Panc1 (cell line): ENCODE data around the gene KYNU. TPM values are rescaled to one million over a fixed set of nuclear protein-coding genes. Genes with fewer than 3 reads are reported as not detected.

ENCODE experiments used
- ATAC-seq: fragments of 200-7000 bp; cut with Tn5 transposase; 2 replicates; pipeline ENCODE4 v1.9.1; 2020; ENCODE audit warnings: mild to moderate bottlenecking, moderate library complexity
- BruUV-seq: library from RNA; stranded (reverse); fragments of 400-500 nt; replicated peaks from 2 replicates; lab custom pipeline; 2021; lab: Mats Ljungman, UMichigan
- CTCF ChIA-PET: fragments of 300-600 bp; sonication (Branson Sonifier 250); formaldehyde crosslinking; loops from one replicate; lab custom pipeline; 2022; ENCODE audit warnings: antibody characterized with exemption; lab: Charles Lee
- POLR2A ChIA-PET: fragments of 300-600 bp; sonication (Branson Sonifier 250); formaldehyde crosslinking; loops from one replicate; lab custom pipeline; 2022; ENCODE audit warnings: antibody characterized with exemption; lab: Charles Lee
- DNase-seq: peaks from one replicate; pipeline ENCODE4 v3.0.0-alpha.2; 2010; ENCODE audit warnings: low read depth, low spot score
- H3K27ac ChIP-seq: 2 replicates; pipeline ENCODE4 v1.5.1; 2011; ENCODE audit warnings: mild to moderate bottlenecking, low read length, inconsistent platforms
- H3K27me3 ChIP-seq: fragments of 200-500 bp; sonication (Bioruptor generic); 2 replicates; pipeline ENCODE4 v1.6.0; 2014; ENCODE audit warnings: low read length, inconsistent platforms; ENCODE audit not compliant: control insufficient read depth, insufficient read depth
- H3K36me3 ChIP-seq: fragments of 200-500 bp; sonication (Bioruptor generic); 2 replicates; pipeline ENCODE4 v1.5.1; 2014; ENCODE audit warnings: inconsistent platforms, mild to moderate bottlenecking, low read length, moderate library complexity; ENCODE audit not compliant: control insufficient read depth, insufficient read depth
- H3K4me1 ChIP-seq: 2 replicates; pipeline ENCODE4 v1.5.1; 2011; ENCODE audit warnings: inconsistent platforms, mild to moderate bottlenecking, low read length, moderate library complexity; ENCODE audit not compliant: control insufficient read depth, insufficient read depth
- H3K4me3 ChIP-seq, 2 experiments: 2 replicates each; pipeline ENCODE4 v1.5.1; 2011 to 2012; ENCODE audit warnings: low read depth in 2 of 2, low read length in 2 of 2, mild to moderate bottlenecking in 2 of 2, inconsistent platforms in 1 of 2, moderate library complexity in 1 of 2
- H3K9me3 ChIP-seq: fragments of 200-500 bp; sonication (Bioruptor generic); 2 replicates; pipeline ENCODE4 v1.5.1; 2014; ENCODE audit warnings: low read depth, mild to moderate bottlenecking, inconsistent platforms, low read length, moderate library complexity; ENCODE audit not compliant: control insufficient read depth, insufficient read depth
- POLR2AphosphoS5 ChIP-seq: IDR thresholded peaks from 2 replicates; pipeline ENCODE4 v1.6.1; 2012; ENCODE audit warnings: mild to moderate bottlenecking, low read depth, low read length, moderate library complexity
- SIN3A ChIP-seq: IDR thresholded peaks from 2 replicates; pipeline ENCODE4 v1.6.1; 2012; ENCODE audit warnings: low read depth, mild to moderate bottlenecking, low read length, moderate library complexity, borderline replicate concordance; ENCODE audit not compliant: insufficient read depth
- TCF7L2 ChIP-seq: IDR thresholded peaks from 2 replicates; pipeline ENCODE4 v1.6.1; 2011; ENCODE audit warnings: mild to moderate bottlenecking, low read depth, low read length, inconsistent platforms
- in situ Hi-C: cut with HindIII; loops from 2 replicates; pipeline ENCODE4 v1.10.0; 2016; ENCODE audit warnings: low sequenced_read_pairs, low pct_unique_long_range_greater_than_20kb
- intact Hi-C: fragments of 100-400 bp; cut with micrococcal nuclease; formaldehyde crosslinking; loops from one replicate; pipeline ENCODE4 v1.10.0; 2022; ENCODE audit not compliant: unreplicated experiment
- total RNA-seq: library from RNA; stranded (reverse); gene quantifications from one replicate; pipeline ENCODE4 v1.2.1, GENCODE V29; 2021; ENCODE audit not compliant: unreplicated experiment
- TF ChIP-seq, protein P1 (sequence below): fragments of 450-650 bp; IDR thresholded peaks from 2 replicates; pipeline ENCODE4 v1.5.1; 2017; ENCODE audit warnings: mild to moderate bottlenecking
- TF ChIP-seq, protein P2 (sequence below), 2 experiments: IDR thresholded peaks; 2 replicates each; pipeline ENCODE4 v1.6.1; 2011 to 2012; ENCODE audit warnings: low read depth in 2 of 2, control low read depth in 1 of 2, low read length in 1 of 2, mild to moderate bottlenecking in 1 of 2, moderate library complexity in 1 of 2; ENCODE audit not compliant: insufficient read depth in 1 of 2

Gene KYNU
- total RNA-seq, 1 experiment from 2014 or later, result not detected

DNA sequence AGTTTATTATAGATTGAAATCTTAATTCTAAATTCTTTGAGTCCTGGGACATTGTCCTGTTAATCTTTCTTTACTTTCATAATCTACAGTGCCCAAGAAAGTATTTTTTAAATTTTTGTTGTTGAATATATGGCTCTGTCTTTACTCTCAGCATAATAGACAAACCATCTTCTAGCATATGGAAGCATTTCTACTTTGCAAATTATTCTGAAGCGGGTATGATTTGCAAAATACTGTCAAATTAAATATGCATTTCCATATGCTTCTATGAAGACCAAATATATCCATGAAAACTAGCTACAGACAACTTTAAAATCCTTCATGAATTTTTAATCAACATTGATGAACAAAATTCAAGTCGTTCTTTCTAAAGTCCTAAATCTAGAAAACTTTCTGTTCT lies 117.2 kb downstream of the KYNU start:
- no peaks in the 10 kb centered on the region for H3K4me1 ChIP-seq
- CTCF ChIA-PET, result no interaction called here
- no peaks in the 10 kb centered on the region for H3K9me3 ChIP-seq
- H3K36me3 ChIP-seq, result no peaks in the 10 kb centered on the region
- H3K27ac ChIP-seq, result no peak overlapping the region
- POLR2A ChIA-PET, result no interaction called here
- ATAC-seq (no peak), DNase-seq (no peak)
- H3K4me3 ChIP-seq, result no peak overlapping the region
- no TSS peak for BruUV-seq
- intact Hi-C loops, result no loop called here
- no peak for TF ChIP-seq TCF7L2
- TF ChIP-seq, protein P1, sequence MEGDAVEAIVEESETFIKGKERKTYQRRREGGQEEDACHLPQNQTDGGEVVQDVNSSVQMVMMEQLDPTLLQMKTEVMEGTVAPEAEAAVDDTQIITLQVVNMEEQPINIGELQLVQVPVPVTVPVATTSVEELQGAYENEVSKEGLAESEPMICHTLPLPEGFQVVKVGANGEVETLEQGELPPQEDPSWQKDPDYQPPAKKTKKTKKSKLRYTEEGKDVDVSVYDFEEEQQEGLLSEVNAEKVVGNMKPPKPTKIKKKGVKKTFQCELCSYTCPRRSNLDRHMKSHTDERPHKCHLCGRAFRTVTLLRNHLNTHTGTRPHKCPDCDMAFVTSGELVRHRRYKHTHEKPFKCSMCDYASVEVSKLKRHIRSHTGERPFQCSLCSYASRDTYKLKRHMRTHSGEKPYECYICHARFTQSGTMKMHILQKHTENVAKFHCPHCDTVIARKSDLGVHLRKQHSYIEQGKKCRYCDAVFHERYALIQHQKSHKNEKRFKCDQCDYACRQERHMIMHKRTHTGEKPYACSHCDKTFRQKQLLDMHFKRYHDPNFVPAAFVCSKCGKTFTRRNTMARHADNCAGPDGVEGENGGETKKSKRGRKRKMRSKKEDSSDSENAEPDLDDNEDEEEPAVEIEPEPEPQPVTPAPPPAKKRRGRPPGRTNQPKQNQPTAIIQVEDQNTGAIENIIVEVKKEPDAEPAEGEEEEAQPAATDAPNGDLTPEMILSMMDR, result no peak
- no peak for TF ChIP-seq SIN3A
- no peak for TF ChIP-seq POLR2AphosphoS5
- TF ChIP-seq, protein P2, sequence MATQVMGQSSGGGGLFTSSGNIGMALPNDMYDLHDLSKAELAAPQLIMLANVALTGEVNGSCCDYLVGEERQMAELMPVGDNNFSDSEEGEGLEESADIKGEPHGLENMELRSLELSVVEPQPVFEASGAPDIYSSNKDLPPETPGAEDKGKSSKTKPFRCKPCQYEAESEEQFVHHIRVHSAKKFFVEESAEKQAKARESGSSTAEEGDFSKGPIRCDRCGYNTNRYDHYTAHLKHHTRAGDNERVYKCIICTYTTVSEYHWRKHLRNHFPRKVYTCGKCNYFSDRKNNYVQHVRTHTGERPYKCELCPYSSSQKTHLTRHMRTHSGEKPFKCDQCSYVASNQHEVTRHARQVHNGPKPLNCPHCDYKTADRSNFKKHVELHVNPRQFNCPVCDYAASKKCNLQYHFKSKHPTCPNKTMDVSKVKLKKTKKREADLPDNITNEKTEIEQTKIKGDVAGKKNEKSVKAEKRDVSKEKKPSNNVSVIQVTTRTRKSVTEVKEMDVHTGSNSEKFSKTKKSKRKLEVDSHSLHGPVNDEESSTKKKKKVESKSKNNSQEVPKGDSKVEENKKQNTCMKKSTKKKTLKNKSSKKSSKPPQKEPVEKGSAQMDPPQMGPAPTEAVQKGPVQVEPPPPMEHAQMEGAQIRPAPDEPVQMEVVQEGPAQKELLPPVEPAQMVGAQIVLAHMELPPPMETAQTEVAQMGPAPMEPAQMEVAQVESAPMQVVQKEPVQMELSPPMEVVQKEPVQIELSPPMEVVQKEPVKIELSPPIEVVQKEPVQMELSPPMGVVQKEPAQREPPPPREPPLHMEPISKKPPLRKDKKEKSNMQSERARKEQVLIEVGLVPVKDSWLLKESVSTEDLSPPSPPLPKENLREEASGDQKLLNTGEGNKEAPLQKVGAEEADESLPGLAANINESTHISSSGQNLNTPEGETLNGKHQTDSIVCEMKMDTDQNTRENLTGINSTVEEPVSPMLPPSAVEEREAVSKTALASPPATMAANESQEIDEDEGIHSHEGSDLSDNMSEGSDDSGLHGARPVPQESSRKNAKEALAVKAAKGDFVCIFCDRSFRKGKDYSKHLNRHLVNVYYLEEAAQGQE (IDR thresholded peaks at IDR 0.05; ENCODE audit: insufficient read depth in 1 of 2, low read depth in 2 of 2, low read length in 1 of 2), result no peak
- no peaks in the 10 kb centered on the region for H3K27me3 ChIP-seq
- in situ Hi-C loops, result no loop called here

DNA sequence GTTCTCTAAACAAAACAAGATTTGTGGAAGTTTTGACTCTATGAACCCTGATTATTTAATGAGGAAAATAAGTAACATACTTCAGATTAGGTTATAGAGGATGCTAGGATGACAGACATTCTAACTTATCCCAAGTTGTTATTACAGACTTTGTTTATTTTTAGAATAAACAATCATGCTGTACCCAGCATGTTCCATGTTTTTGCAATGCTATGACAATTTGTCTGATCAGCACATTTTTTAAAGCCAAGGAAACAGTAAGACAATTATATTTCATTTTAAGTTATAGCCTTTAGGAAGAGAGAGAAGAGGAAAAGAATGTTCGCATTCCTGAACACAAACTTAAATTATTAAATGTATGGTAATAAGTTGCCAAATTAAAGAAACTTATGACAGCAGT lies 119.8 kb downstream of the KYNU start:
- no peak overlapping the region for H3K4me3 ChIP-seq
- no peaks in the 10 kb centered on the region for H3K27me3 ChIP-seq
- DNase-seq, result no peak
- ATAC-seq, result no peak
- H3K36me3 ChIP-seq, result no peaks in the 10 kb centered on the region
- ChIA-PET CTCF (no interaction called here), POLR2A (no interaction called here)
- TF ChIP-seq, protein P2 (IDR thresholded peaks at IDR 0.05; ENCODE audit: insufficient read depth in 1 of 2, low read depth in 2 of 2, low read length in 1 of 2), result no peak
- TF ChIP-seq POLR2AphosphoS5 (no peak), SIN3A (no peak), TCF7L2 (no peak)
- TF ChIP-seq, protein P1, result no peak
- no TSS peak for BruUV-seq
- H3K4me1 ChIP-seq, result no peaks in the 10 kb centered on the region
- in situ Hi-C loops (no loop called here), intact Hi-C loops (no loop called here)
- no peak overlapping the region for H3K27ac ChIP-seq
- H3K9me3 ChIP-seq, result 0 out of 2 replicates have a peak, but pooled peaks cover 1% of the 10 kb centered on the region
